B cell (primary cell): ENCODE data around the gene HMG20B. TPM values are rescaled to one million over a fixed set of nuclear protein-coding genes. Genes with fewer than 3 reads are reported as not detected.

Experiments used
- ATAC-seq: fragments of 200-7000 bp; cut with Tn5 transposase; one replicate; pipeline ENCODE4 v1.10.0; 2021; ENCODE audit warnings: low read depth, mild to moderate bottlenecking, moderate number of reproducible peaks, moderate library complexity
- CTCF ChIA-PET: fragments of 350-600 bp; sonication (Branson Sonifier 250); formaldehyde crosslinking; loops from one replicate; lab custom pipeline; 2021; ENCODE audit warnings: antibody characterized with exemption, inconsistent platforms; lab: Charles Lee
- POLR2A ChIA-PET: fragments of 350-600 bp; sonication (Branson Sonifier 250); formaldehyde crosslinking; loops from one replicate; lab custom pipeline; 2021; ENCODE audit warnings: antibody characterized with exemption; lab: Charles Lee
- DNase-seq: peaks from one replicate; pipeline ENCODE4 v3.0.0; 2013
- H2AFZ ChIP-seq: 2 replicates; pipeline ENCODE4 v1.6.1; 2012; ENCODE audit warnings: mild to moderate bottlenecking, low read depth, low read length; ENCODE audit not compliant: insufficient read depth, poor library complexity, severe bottlenecking
- H3K27ac ChIP-seq, 2 donors: 1 replicate in 1 of 2; 2 replicates in 1 of 2; pipeline ENCODE4 v1.5.1; 2012 to 2013; ENCODE audit warnings: low read length in 2 of 2, mild to moderate bottlenecking in 2 of 2, moderate library complexity in 1 of 2
- H3K27me3 ChIP-seq, 4 experiments: fragments of 200-600 bp in 1 of 4; sonication (generic) in 1 of 4; replicated peaks in 1 of 4; 1 replicate in 2 of 4; 2 replicates in 2 of 4; pipeline versions ENCODE4 v1.6.1 to v1.7.0; 2013 to 2016; ENCODE audit warnings: low read length in 3 of 4, mild to moderate bottlenecking in 2 of 4, mixed read lengths in 1 of 4, moderate library complexity in 1 of 4; ENCODE audit not compliant: insufficient read depth in 4 of 4, control insufficient read depth in 3 of 4; ENCODE audit errors: control extremely low read depth in 1 of 4
- H3K36me3 ChIP-seq, 2 experiments: replicated peaks in 1 of 2; 1 replicate in 1 of 2; 2 replicates in 1 of 2; pipeline versions ENCODE4 v1.6.1 to v1.7.1; 2013; ENCODE audit warnings: low read length in 1 of 2; ENCODE audit not compliant: insufficient read depth in 2 of 2, control insufficient read depth in 1 of 2; ENCODE audit errors: control extremely low read depth in 1 of 2, extremely low read depth in 1 of 2
- H3K4me1 ChIP-seq, 2 donors: fragments of 200-600 bp in 1 of 2; sonication (generic) in 1 of 2; 1 replicate in 1 of 2; 2 replicates in 1 of 2; pipeline versions ENCODE4 v1.5.1 to v1.6.1; 2013 to 2017; ENCODE audit warnings: low read length in 2 of 2; ENCODE audit not compliant: control insufficient read depth in 2 of 2, insufficient read depth in 2 of 2
- H3K4me2 ChIP-seq: replicated peaks from 2 replicates; pipeline ENCODE3; 2012; ENCODE audit warnings: mild to moderate bottlenecking, low read depth, low read length; ENCODE audit not compliant: poor library complexity, severe bottlenecking
- H3K4me3 ChIP-seq, 5 experiments: fragments of 200-600 bp in 1 of 5; sonication (generic) in 1 of 5; 1 replicate in 3 of 5; 2 replicates in 2 of 5; pipeline versions ENCODE4 v1.5.1 to v1.7.0; 2011 to 2016; ENCODE audit warnings: low read length in 4 of 5, mild to moderate bottlenecking in 4 of 5, low read depth in 2 of 5, control low read depth in 1 of 5, moderate library complexity in 1 of 5; ENCODE audit not compliant: insufficient read depth in 1 of 5; ENCODE audit errors: control extremely low read depth in 1 of 5, extremely low read depth in 1 of 5
- H3K79me2 ChIP-seq: fragments of 200-600 bp; sonication (generic); one replicate; pipeline ENCODE4 v1.6.0; 2016; ENCODE audit warnings: low read length; ENCODE audit not compliant: control insufficient read depth, insufficient read depth
- H3K9ac ChIP-seq: fragments of 200-600 bp; sonication (generic); 2 replicates; pipeline ENCODE4 v1.6.1; 2017; ENCODE audit warnings: mild to moderate bottlenecking, low read length, moderate library complexity
- H3K9me3 ChIP-seq, 3 donors: one replicate each; pipeline versions ENCODE4 v1.6.1 to v1.7.1; 2013; ENCODE audit warnings: low read length in 2 of 3; ENCODE audit not compliant: control insufficient read depth in 2 of 3, insufficient read depth in 1 of 3; ENCODE audit errors: control extremely low read depth in 1 of 3
- H4K20me1 ChIP-seq: 2 replicates; pipeline ENCODE4 v1.6.0; 2012; ENCODE audit warnings: mild to moderate bottlenecking, low read length; ENCODE audit not compliant: insufficient read depth, control insufficient read depth, poor library complexity, severe bottlenecking
- H3K27ac Mint-ChIP-seq: one replicate; pipeline ENCODE4 v1.8.0; 2021; ENCODE audit warnings: mixed read lengths
- H3K27me3 Mint-ChIP-seq: one replicate; pipeline ENCODE4 v1.8.0; 2021; ENCODE audit warnings: mixed read lengths
- H3K4me1 Mint-ChIP-seq: one replicate; pipeline ENCODE4 v1.8.0; 2021; ENCODE audit warnings: mixed read lengths
- H3K4me3 Mint-ChIP-seq: one replicate; pipeline ENCODE4 v1.8.0; 2021; ENCODE audit warnings: mixed read lengths
- H3K9me3 Mint-ChIP-seq: one replicate; pipeline ENCODE4 v1.8.0; 2022; ENCODE audit warnings: mixed read lengths; ENCODE audit not compliant: insufficient read depth
- EZH2 ChIP-seq: IDR thresholded peaks from 2 replicates; pipeline ENCODE4 v1.6.1; 2012; ENCODE audit warnings: borderline replicate concordance, low read depth, mild to moderate bottlenecking, moderate library complexity, low read length; ENCODE audit not compliant: insufficient read depth, poor library complexity, severe bottlenecking
- WGBS: methylation state at CpG from one replicate; pipeline ENCODE4 v1.1.5; 2013; ENCODE audit warnings: missing lambda C conversion rate; ENCODE audit not compliant: insufficient coverage; 5-methylcytosine and 5-hydroxymethylcytosine counted together
- intact Hi-C: fragments of 100-400 bp; cut with micrococcal nuclease; formaldehyde crosslinking; loops from one replicate; pipeline ENCODE4 v1.10.0; 2022
- polyA plus RNA-seq: library from polyadenylated mRNA; depleted of rRNA; stranded (reverse); fragments of >200 nt; gene quantifications from 2 replicates; pipeline ENCODE4 v1.2.3, GENCODE V29; 2012
- total RNA-seq, 2 donors: library from RNA; stranded (reverse); fragments of 120-200 nt in 1 of 2; gene quantifications; 1 replicate in 1 of 2; 2 replicates in 1 of 2; pipeline versions ENCODE4 v1.2.3 to v1.2.4, GENCODE V29; 2013 to 2022
- TF ChIP-seq, protein P1 (sequence below): fragments of 200-600 bp; IDR thresholded peaks from one replicate; pipeline ENCODE4 v1.8.0; 2022; ENCODE audit warnings: antibody characterized with exemption, mild to moderate bottlenecking

HMG20B gene
- total and polyA plus RNA-seq, 2 donors (not counting 1 experiment from before 2014, with no cell fraction given): 41.7 to 59.0 TPM

DNA sequence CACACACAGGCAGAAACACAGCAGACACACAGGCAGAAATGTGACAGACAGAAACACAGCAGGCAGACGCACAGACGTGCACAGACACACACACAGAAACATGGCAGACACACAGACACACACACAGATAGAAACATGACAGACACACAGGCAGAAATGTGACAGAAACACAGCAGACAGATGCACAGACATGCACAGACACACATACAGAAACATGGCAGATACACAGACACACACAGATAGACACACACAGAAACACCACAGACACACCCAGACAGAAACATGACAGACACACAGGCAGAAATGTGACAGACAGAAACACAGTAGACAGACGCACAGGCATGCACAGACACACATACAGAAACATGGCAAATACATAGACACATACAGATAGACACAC, 32.6 kb downstream of the HMG20B start:
- Histone ChIP-seq H3K9ac (peak overlapping the region; percentile 74), H3K36me3 (no peaks in the 10 kb centered on the region), H3K4me2 (peak overlapping the region; percentile 97), H3K27me3 (peaks cover 0 to 4% (median 0%) of the 10 kb centered on the region in 4 experiments), H3K79me2 (peaks cover 7% of the 10 kb centered on the region), H3K9me3 (peaks cover 0 to 28% (median 0%) of the 10 kb centered on the region in 3 donors), H3K27ac (peak overlapping the region in 1 of 2 donors; percentile 61), H2AFZ (peak overlapping the region; percentile 84), H3K4me3 (peak overlapping the region; percentile 49 to 71 (median 65)), H4K20me1 (no peaks in the 10 kb centered on the region), H3K4me1 (peaks cover 36 to 49% of the 10 kb centered on the region in 2 donors)
- ATAC-seq (no peak), DNase-seq (no peak)
- WGBS: 34% methylated on average over 3 of the region's 3 CpGs
- Mint-ChIP-seq H3K4me3 (no peak overlapping the region), H3K9me3 (no peaks in the 10 kb centered on the region), H3K27ac (no peak overlapping the region), H3K27me3 (no peaks in the 10 kb centered on the region), H3K4me1 (peaks cover 21% of the 10 kb centered on the region)
- ChIA-PET CTCF (interaction anchor here (0.9 to 1.3 kb wide), 3 partner anchors 14 to 20 kb away, joined by 4 to 6 read pairs (median 5); partner anchors contain the start of gene GIPC3), POLR2A (interaction anchor here (0.5 kb wide), 1 partner anchor 98 kb away, joined by 9 read pairs; no protein-coding TSS in a partner anchor)
- TF ChIP-seq, protein P1, sequence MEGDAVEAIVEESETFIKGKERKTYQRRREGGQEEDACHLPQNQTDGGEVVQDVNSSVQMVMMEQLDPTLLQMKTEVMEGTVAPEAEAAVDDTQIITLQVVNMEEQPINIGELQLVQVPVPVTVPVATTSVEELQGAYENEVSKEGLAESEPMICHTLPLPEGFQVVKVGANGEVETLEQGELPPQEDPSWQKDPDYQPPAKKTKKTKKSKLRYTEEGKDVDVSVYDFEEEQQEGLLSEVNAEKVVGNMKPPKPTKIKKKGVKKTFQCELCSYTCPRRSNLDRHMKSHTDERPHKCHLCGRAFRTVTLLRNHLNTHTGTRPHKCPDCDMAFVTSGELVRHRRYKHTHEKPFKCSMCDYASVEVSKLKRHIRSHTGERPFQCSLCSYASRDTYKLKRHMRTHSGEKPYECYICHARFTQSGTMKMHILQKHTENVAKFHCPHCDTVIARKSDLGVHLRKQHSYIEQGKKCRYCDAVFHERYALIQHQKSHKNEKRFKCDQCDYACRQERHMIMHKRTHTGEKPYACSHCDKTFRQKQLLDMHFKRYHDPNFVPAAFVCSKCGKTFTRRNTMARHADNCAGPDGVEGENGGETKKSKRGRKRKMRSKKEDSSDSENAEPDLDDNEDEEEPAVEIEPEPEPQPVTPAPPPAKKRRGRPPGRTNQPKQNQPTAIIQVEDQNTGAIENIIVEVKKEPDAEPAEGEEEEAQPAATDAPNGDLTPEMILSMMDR: no peak
- TF ChIP-seq EZH2: no peak
- intact Hi-C loops: loop anchor here (5.0 kb wide), 1 partner anchor 48 kb away; the partner anchor contains the start of gene MFSD12

DNA sequence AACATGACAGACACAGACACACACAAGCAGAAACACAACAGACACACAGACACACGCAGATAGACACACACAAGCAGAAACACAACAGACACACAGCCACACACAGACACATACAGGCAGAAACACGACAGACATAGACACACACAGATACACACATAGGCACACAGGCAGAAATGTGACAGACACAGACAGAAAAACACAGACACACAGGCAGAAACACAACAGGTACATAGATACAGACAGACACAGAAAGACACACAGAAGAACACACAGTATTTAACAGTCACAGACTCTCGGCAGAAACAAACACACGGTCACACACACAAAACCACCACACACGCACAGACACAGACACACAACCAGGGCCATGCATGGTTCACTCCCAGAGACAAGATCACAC, 33.0 kb downstream of the HMG20B start:
- Mint-ChIP-seq H3K9me3 (no peaks in the 10 kb centered on the region), H3K4me1 (peaks cover 21% of the 10 kb centered on the region), H3K27ac (no peak overlapping the region), H3K4me3 (no peak overlapping the region), H3K27me3 (no peaks in the 10 kb centered on the region)
- POLR2A ChIA-PET: no interaction called here
- no peak for TF ChIP-seq EZH2
- TF ChIP-seq, protein P1: no peak
- Histone ChIP-seq H3K79me2 (peaks cover 7% of the 10 kb centered on the region), H3K27me3 (peaks cover 0 to 4% (median 0%) of the 10 kb centered on the region in 4 experiments), H3K36me3 (peaks cover 0 to under 1% of the 10 kb centered on the region in 2 experiments), H3K9ac (peak overlapping the region; percentile 74), H3K4me1 (peaks cover 36 to 49% of the 10 kb centered on the region in 2 donors), H3K4me3 (peak overlapping the region; percentile 49 to 71 (median 65)), H3K27ac (peak overlapping the region in 1 of 2 donors; percentile 55), H4K20me1 (no peaks in the 10 kb centered on the region), H3K9me3 (peaks cover 0 to 25% (median 0%) of the 10 kb centered on the region in 3 donors), H3K4me2 (peak overlapping the region; percentile 97), H2AFZ (peak overlapping the region; percentile 84)
- ATAC-seq (no peak), DNase-seq (peak; percentile 32)
- 32% methylated on average over 5 of the region's 5 CpGs for WGBS
- CTCF ChIA-PET: no interaction called here
- intact Hi-C loops: loop anchor here (5.0 kb wide), 1 partner anchor 48 kb away; the partner anchor contains the start of gene MFSD12
